Testis (tissue), 3 donors: ENCODE data around the gene APLF. TPM values are rescaled to one million over a fixed set of nuclear protein-coding genes. Genes with fewer than 3 reads are reported as not detected.

ENCODE experiments used
- DNase-seq: peaks from one replicate; pipeline ENCODE4 v3.0.0-alpha.2; 2019
- H3K27ac ChIP-seq, 2 donors: fragments of 200-600 bp; sonication (generic); one replicate each; pipeline ENCODE4 v1.5.1; 2019
- H3K27me3 ChIP-seq: fragments of 200-600 bp; sonication (generic); one replicate; pipeline ENCODE4 v1.5.1; 2019
- H3K36me3 ChIP-seq: fragments of 200-600 bp; sonication (generic); one replicate; pipeline ENCODE4 v1.5.1; 2017; ENCODE audit warnings: low read depth; ENCODE audit errors: missing control alignments
- H3K4me1 ChIP-seq: fragments of 200-600 bp; sonication (generic); one replicate; pipeline ENCODE4 v1.5.1; 2019
- H3K4me3 ChIP-seq, 2 donors: fragments of 200-600 bp; sonication (generic); one replicate each; pipeline ENCODE4 v1.5.1; 2017 to 2019
- H3K9me3 ChIP-seq: fragments of 200-600 bp; sonication (generic); one replicate; pipeline ENCODE4 v1.5.1; 2017
- CTCF ChIP-seq, 3 experiments: fragments of 450-650 bp in 2 of 3; fragments of 200-600 bp in 1 of 3; sonication (generic) in 1 of 3; IDR thresholded peaks; one replicate each; pipeline ENCODE4 v1.5.1; 2016 to 2019; ENCODE audit warnings: antibody characterized with exemption in 3 of 3, mild to moderate bottlenecking in 2 of 3, moderate library complexity in 1 of 3
- POLR2A ChIP-seq: fragments of 450-650 bp; IDR thresholded peaks from one replicate; pipeline ENCODE4 v1.6.1; 2017; ENCODE audit warnings: antibody characterized with exemption, mild to moderate bottlenecking, moderate library complexity
- WGBS, 2 donors: methylation state at CpG; one replicate each; pipeline ENCODE4 v1.1.5; 2018; 5-methylcytosine and 5-hydroxymethylcytosine counted together
- intact Hi-C: fragments of 100-400 bp; cut with DNase I; formaldehyde crosslinking; loops from one replicate; pipeline ENCODE4 v1.15.1; 2023; ENCODE audit warnings: low total_unique reads
- polyA plus RNA-seq: library from polyadenylated mRNA; stranded (reverse); fragments of 350-450 nt; fragmentation: Illumina TruSeq; extraction: RNeasy Lipid Tissue Mini Kit (QIAGEN cat#74804); gene quantifications from one replicate; pipeline ENCODE4 v1.2.3, GENCODE V29; 2014; ENCODE audit warnings: low read depth, low replicate concordance; ENCODE audit not compliant: insufficient read depth
- total RNA-seq, 2 donors: library from RNA; depleted of rRNA; stranded (reverse); fragments of >200 nt; gene quantifications; one replicate each; pipeline ENCODE4 v1.2.3, GENCODE V29; 2016

APLF gene
- total and polyA plus RNA-seq, 3 donors from 2014 or later: 6.6 to 21.7 (median 14.7) TPM

DNA sequence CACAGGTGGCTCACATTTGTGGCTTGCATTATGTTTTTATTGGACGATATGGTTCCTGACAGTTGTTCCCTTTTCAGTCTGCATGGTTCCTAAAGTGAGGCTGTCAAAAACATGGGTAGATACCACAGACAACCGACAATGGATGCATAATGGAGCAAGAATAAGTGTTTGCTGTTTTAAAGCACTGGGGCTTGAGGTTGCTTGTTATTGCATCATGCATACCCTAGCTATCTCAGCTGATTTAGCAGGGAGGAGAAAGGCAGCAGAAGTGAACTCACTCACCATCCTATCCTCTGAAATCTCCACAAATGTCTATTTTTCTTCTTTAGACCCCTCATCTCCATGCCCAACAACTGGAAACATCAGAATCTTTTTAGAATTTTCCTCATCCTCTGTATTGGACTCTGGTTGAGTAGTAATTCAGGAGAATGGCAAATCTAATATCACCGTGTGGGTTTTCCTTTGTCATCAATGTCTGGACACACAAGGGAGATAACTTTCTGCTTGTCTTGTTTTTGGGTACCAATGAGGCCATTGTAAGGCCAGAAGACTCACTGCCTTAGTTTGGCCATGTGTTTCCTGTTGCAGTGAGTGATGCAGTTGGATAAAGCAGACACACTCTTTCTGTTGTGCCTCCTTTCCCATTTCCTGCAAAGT is 47.0 kb upstream of the APLF start:
- Histone ChIP-seq H3K27ac (no peak overlapping the region), H3K36me3 (no peaks in the 10 kb centered on the region), H3K9me3 (no peaks in the 10 kb centered on the region), H3K27me3 (no peaks in the 10 kb centered on the region), H3K4me1 (no peaks in the 10 kb centered on the region), H3K4me3 (no peak overlapping the region)
- 84 to 91% methylated on average over 3 of the region's 3 CpGs for WGBS, 2 donors
- DNase-seq: no peak
- intact Hi-C loops: no loop called here
- no peak for TF ChIP-seq CTCF (IDR thresholded peaks at IDR 0.05)
- no peak for TF ChIP-seq POLR2A

GRCh38 chr2:68423966-68424650 is 43.3 kb upstream of the APLF start:
- intact Hi-C loops: no loop called here
- no peaks in the 10 kb centered on the region for H3K36me3 ChIP-seq
- H3K9me3 ChIP-seq: no peaks in the 10 kb centered on the region
- no peak for TF ChIP-seq POLR2A
- TF ChIP-seq CTCF (IDR thresholded peaks at IDR 0.05): no peak
- H3K27me3 ChIP-seq: no peaks in the 10 kb centered on the region
- DNase-seq: no peak
- H3K27ac ChIP-seq: no peak overlapping the region
- no peak overlapping the region for H3K4me3 ChIP-seq
- H3K4me1 ChIP-seq: peaks cover 9% of the 10 kb centered on the region
- WGBS, 2 donors: 53 to 55% methylated on average over 2 of the region's 2 CpGs

DNA sequence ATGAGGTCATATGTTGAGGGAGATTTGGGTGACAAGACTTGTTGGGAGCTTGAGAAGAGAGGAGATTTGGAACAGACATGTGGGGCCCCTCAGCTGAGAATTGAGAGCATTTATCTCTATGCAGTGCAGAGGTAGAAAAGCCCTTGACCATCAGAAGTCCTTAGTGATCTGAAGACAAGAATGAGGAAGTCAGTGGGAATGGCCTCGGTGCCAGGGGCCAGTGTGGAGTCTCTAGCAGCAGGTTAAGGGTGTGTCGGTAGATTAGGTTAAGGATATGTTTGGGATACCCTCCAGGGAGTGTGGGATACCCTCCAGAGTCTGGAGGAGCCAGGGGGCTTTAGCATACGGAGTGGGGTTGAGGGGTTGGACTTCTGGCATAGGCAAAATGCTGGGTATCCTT is 41.9 kb upstream of the APLF start:
- no peaks in the 10 kb centered on the region for H3K36me3 ChIP-seq
- no peaks in the 10 kb centered on the region for H3K27me3 ChIP-seq
- no peak overlapping the region for H3K27ac ChIP-seq
- no peak for DNase-seq
- intact Hi-C loops: no loop called here
- 84 to 93% methylated on average over 3 of the region's 3 CpGs for WGBS, 2 donors
- H3K4me1 ChIP-seq: peaks cover 9% of the 10 kb centered on the region
- H3K9me3 ChIP-seq: no peaks in the 10 kb centered on the region
- TF ChIP-seq CTCF (IDR thresholded peaks at IDR 0.05): no peak
- no peak for TF ChIP-seq POLR2A
- no peak overlapping the region for H3K4me3 ChIP-seq

- H3K27me3 ChIP-seq: no peaks in the 10 kb centered on the region
- DNase-seq: no peak
- H3K4me3 ChIP-seq: no peak overlapping the region
- intact Hi-C loops: no loop called here
- H3K9me3 ChIP-seq: no peaks in the 10 kb centered on the region
- no peak for TF ChIP-seq POLR2A
- TF ChIP-seq CTCF (IDR thresholded peaks at IDR 0.05): no peak
- WGBS, 2 donors: 73 to 83% methylated on average over 1 of the region's 1 CpG
- no peaks in the 10 kb centered on the region for H3K36me3 ChIP-seq
- H3K4me1 ChIP-seq: peaks cover 9% of the 10 kb centered on the region
- H3K27ac ChIP-seq: no peak overlapping the region
Measured at GRCh38 chr2:68426446-68426845, 40.9 kb upstream of the APLF start.
